HepG2 (cell line): Measurements from ENCODE around the gene PPIP5K1. TPM values are rescaled to one million over a fixed set of nuclear protein-coding genes. Genes with fewer than 3 reads are reported as not detected.

ENCODE experiments used
- ATAC-seq: fragments of 200-7000 bp; cut with Tn5 transposase; 3 replicates; pipeline ENCODE4 v1.9.1; 2020; ENCODE audit warnings: mild to moderate bottlenecking, moderate library complexity
- BruUV-seq: library from RNA; stranded (reverse); fragments of 400-500 nt; replicated peaks from 2 replicates; lab custom pipeline; 2021; lab: Mats Ljungman, UMichigan
- CTCF ChIA-PET: fragments of 300-600 bp; formaldehyde crosslinking; extraction: SDS; loops from one replicate; lab custom pipeline; 2021; ENCODE audit warnings: low total read pairs, inconsistent platforms, low intra/inter-chr PET ratio; lab: Yijun Ruan, JAX
- POLR2A ChIA-PET: fragments of 350-600 bp; sonication (Branson Sonifier 250); formaldehyde crosslinking; loops from one replicate; lab custom pipeline; 2020; ENCODE audit warnings: antibody characterized with exemption, inconsistent platforms; lab: Yijun Ruan, JAX
- DNase-seq: peaks from one replicate; pipeline ENCODE4 v3.0.0-alpha.2; 2015; ENCODE audit warnings: low spot score
- FAIRE-seq: peaks from 3 replicates; lab custom pipeline; 2011; peaks lifted over from hg19 to GRCh38; lab: Jason Lieb, UNC
- H2AFZ ChIP-seq: one replicate; pipeline ENCODE4 v1.6.1; 2011; ENCODE audit warnings: low read length, inconsistent platforms
- H3K27ac ChIP-seq: fragments of 300-600 bp; 3 replicates; pipeline ENCODE4 v1.8.0; 2011; ENCODE audit warnings: mixed run types, mild to moderate bottlenecking, mixed read lengths, low read length, inconsistent platforms; ENCODE audit not compliant: insufficient read depth; ENCODE audit errors: extremely low read length
- H3K27me3 ChIP-seq, 2 experiments: fragments of 200-600 bp in 1 of 2; 2 replicates in 1 of 2; 3 replicates in 1 of 2; pipeline versions ENCODE4 v1.6.0 to v1.8.0; 2011; ENCODE audit warnings: low read length in 2 of 2, mild to moderate bottlenecking in 2 of 2, moderate library complexity in 2 of 2, inconsistent platforms in 1 of 2; ENCODE audit not compliant: insufficient read depth in 2 of 2, control insufficient read depth in 1 of 2
- H3K36me3 ChIP-seq, 2 experiments: fragments of 200-600 bp in 1 of 2; replicated peaks in 1 of 2; 2 replicates in 1 of 2; 3 replicates in 1 of 2; pipeline versions ENCODE4 v1.5.1 to v1.8.0; 2011; ENCODE audit warnings: low read length in 2 of 2, inconsistent platforms in 1 of 2; ENCODE audit not compliant: insufficient read depth in 2 of 2, control insufficient read depth in 1 of 2
- H3K4me1 ChIP-seq: 2 replicates; pipeline ENCODE4 v1.5.1; 2012; ENCODE audit warnings: low read length, inconsistent platforms; ENCODE audit not compliant: insufficient read depth
- H3K4me2 ChIP-seq: 2 replicates; pipeline ENCODE4 v1.6.0; 2011; ENCODE audit warnings: low read depth, low read length, inconsistent platforms
- H3K4me3 ChIP-seq, 3 experiments: fragments of 200-600 bp in 1 of 3; sonication (generic), shearing (Covaris generic) in 1 of 3; replicated peaks in 1 of 3; 2 replicates each; pipeline ENCODE4 v1.5.1; 2011 to 2016; ENCODE audit warnings: low read length in 3 of 3, inconsistent platforms in 2 of 3, low read depth in 2 of 3, mild to moderate bottlenecking in 2 of 3, control low read depth in 1 of 3, mixed read lengths in 1 of 3; ENCODE audit not compliant: insufficient read depth in 1 of 3
- H3K79me2 ChIP-seq: one replicate; pipeline ENCODE4 v1.6.1; 2011; ENCODE audit warnings: low read length, inconsistent platforms; ENCODE audit not compliant: insufficient read depth
- H3K9ac ChIP-seq: 2 replicates; pipeline ENCODE4 v1.6.0; 2011; ENCODE audit warnings: mild to moderate bottlenecking, low read depth, low read length, inconsistent platforms; ENCODE audit not compliant: insufficient read depth
- H3K9me3 ChIP-seq: 2 replicates; pipeline ENCODE4 v1.5.1; 2012; ENCODE audit warnings: mild to moderate bottlenecking, low read length
- H4K20me1 ChIP-seq: 2 replicates; pipeline ENCODE4 v1.6.0; 2011; ENCODE audit warnings: inconsistent platforms, mild to moderate bottlenecking, low read length, moderate library complexity; ENCODE audit not compliant: insufficient read depth
- GABPA ChIP-seq, 2 experiments: IDR thresholded peaks; 2 replicates each; pipeline ENCODE4 v1.6.1; 2011 to 2016; ENCODE audit warnings: low read depth in 2 of 2, low read length in 1 of 2, missing biosample characterization in 1 of 2, missing genetic modification characterization in 1 of 2
- GATAD2A ChIP-seq: IDR thresholded peaks from 2 replicates; pipeline ENCODE4 v1.6.1; 2016
- HNRNPK ChIP-seq: fragments of 200-400 bp; formaldehyde crosslinking; IDR thresholded peaks from 2 replicates; pipeline ENCODE4 v1.6.1; 2018; ENCODE audit warnings: low read length, low read depth, moderate library complexity, mild to moderate bottlenecking; ENCODE audit not compliant: poor library complexity, severe bottlenecking
- KDM5B ChIP-seq: sonication (generic); formaldehyde crosslinking; IDR thresholded peaks from 2 replicates; pipeline ENCODE4 v1.4.0; 2020; ENCODE audit warnings: missing genetic modification reagents, mild to moderate bottlenecking, borderline replicate concordance
- KLF9 ChIP-seq: IDR thresholded peaks from 2 replicates; pipeline ENCODE4 v1.6.1; 2016; ENCODE audit warnings: low read depth
- MED13 ChIP-seq: sonication (generic); formaldehyde crosslinking; IDR thresholded peaks from 2 replicates; pipeline ENCODE4 v1.5.0; 2020; ENCODE audit warnings: missing genetic modification reagents
- NR3C1 ChIP-seq: sonication (generic); formaldehyde crosslinking; IDR thresholded peaks from 2 replicates; pipeline ENCODE4 v1.4.0; 2020; ENCODE audit warnings: missing genetic modification reagents
- RFX1 ChIP-seq: fragments of 450-650 bp; IDR thresholded peaks from 2 replicates; pipeline ENCODE4 v1.6.1; 2017
- SRSF4 ChIP-seq: fragments of 200-400 bp; formaldehyde crosslinking; IDR thresholded peaks from one replicate; pipeline ENCODE4 v1.6.1; 2018; ENCODE audit warnings: mild to moderate bottlenecking, low read depth, low read length, moderate library complexity; ENCODE audit not compliant: poor library complexity, severe bottlenecking
- TCF12 ChIP-seq, 2 experiments: fragments of 450-650 bp in 1 of 2; sonication (generic) in 1 of 2; formaldehyde crosslinking in 1 of 2; IDR thresholded peaks; 2 replicates each; pipeline versions ENCODE4 v1.6.1 to v1.8.0; 2017 to 2022; ENCODE audit warnings: antibody characterized with exemption in 1 of 2, mild to moderate bottlenecking in 1 of 2, missing genetic modification reagents in 1 of 2, moderate library complexity in 1 of 2
- ZBTB1 ChIP-seq: sonication (generic); formaldehyde crosslinking; IDR thresholded peaks from 2 replicates; pipeline ENCODE4 v1.4.0; 2020; ENCODE audit warnings: missing genetic modification reagents, borderline replicate concordance
- WGBS: methylation state at CpG from one replicate; pipeline ENCODE4 v1.1.6; 2017; ENCODE audit warnings: low lambda C conversion rate; 5-methylcytosine and 5-hydroxymethylcytosine counted together
- in situ Hi-C: cut with HindIII; loops from 2 replicates; pipeline ENCODE4 v1.10.0; 2017; ENCODE audit warnings: low pct_unique_long_range_greater_than_20kb; ENCODE audit not compliant: extremely low pct_ligation_motif_present
- intact Hi-C: fragments of 100-400 bp; cut with micrococcal nuclease; formaldehyde crosslinking; loops from one replicate; pipeline ENCODE4 v1.10.0; 2022; ENCODE audit not compliant: unreplicated experiment
- polyA plus RNA-seq, 8 experiments: library from polyadenylated mRNA; depleted of rRNA in 3 of 8; stranded (reverse) in 7 of 8; unstranded in 1 of 8; fragments of >200 nt; fragmentation: Illumina TruSeq in 4 of 8; extraction: Trizol in 4 of 8; gene quantifications; 2 replicates each; pipeline versions ENCODE4 v1.2.1 to v1.2.3, GENCODE V29; 2011 to 2016; ENCODE audit warnings: low read depth in 4 of 8, missing spikeins in 1 of 8, mixed read lengths in 1 of 8; ENCODE audit not compliant: insufficient read depth in 1 of 8
- total RNA-seq, 5 experiments: library from RNA; depleted of rRNA; stranded (reverse); fragments of >200 nt; fragmentation: Illumina TruSeq; extraction: Trizol; gene quantifications; 2 replicates each; pipeline ENCODE4 v1.2.3, GENCODE V29; 2016; ENCODE audit warnings: low read depth in 1 of 5

PPIP5K1 gene
- total and polyA plus RNA-seq, 2 of the 13 experiments (the other 11 are each of a cell fraction or from before 2014, with no cell fraction given) = 9.9 to 10.9 TPM

- Histone ChIP-seq H3K9me3 (no peaks in the 10 kb centered on the region), H3K27ac (no peak overlapping the region), H3K79me2 (peaks cover 4% of the 10 kb centered on the region), H3K4me2 (no peak overlapping the region), H3K27me3 (no peaks in the 10 kb centered on the region; a peak in 1 of 5 replicates), H3K9ac (no peak overlapping the region), H3K4me3 (no peak overlapping the region), H4K20me1 (no peaks in the 10 kb centered on the region), H3K4me1 (peaks cover 14% of the 10 kb centered on the region), H3K36me3 (peaks cover 0 to 5% of the 10 kb centered on the region in 2 experiments; a peak in 3 of 5 replicates), H2AFZ (no peak overlapping the region)
- BruUV-seq = no TSS peak
- FAIRE-seq (no peak), DNase-seq (no peak), ATAC-seq (no peak)
- intact Hi-C loops (no loop called here), in situ Hi-C loops (no loop called here)
- CTCF ChIA-PET = no interaction called here
- POLR2A ChIA-PET = no interaction called here
- WGBS = 95% methylated on average over 2 of the region's 3 CpGs
- TF ChIP-seq RFX1 = no peak
- no peak for TF ChIP-seq MED13 (CRISPR knock-in tag)
- TF ChIP-seq GABPA (IDR thresholded peaks at IDR 0.05; ENCODE audit: low read depth, low read length) = no peak
- TF ChIP-seq GABPA (CRISPR knock-in tag; IDR thresholded peaks at IDR 0.05; ENCODE audit: low read depth) = no peak
These were observed 101.2 kb downstream of the PPIP5K1 start for GRCh38 chr15:43488790-43489189.

GRCh38 chr15:43487271-43487895 lies 102.6 kb downstream of the PPIP5K1 start:
- POLR2A ChIA-PET = no interaction called here
- CTCF ChIA-PET = no interaction called here
- 91% methylated on average over 6 of the region's 6 CpGs for WGBS

More at GRCh38 chr15:43487271-43487895, 102.6 kb downstream of the PPIP5K1 start:
- intact Hi-C loops = no loop called here
- H3K27me3 ChIP-seq = no peaks in the 10 kb centered on the region
- no peak for TF ChIP-seq SRSF4
- TF ChIP-seq HNRNPK = no peak
- TF ChIP-seq TCF12 (IDR thresholded peaks at IDR 0.05) = no peak
- TF ChIP-seq TCF12 (CRISPR knock-in tag; IDR thresholded peaks at IDR 0.05) = no peak
- TF ChIP-seq NR3C1 = no peak
- TF ChIP-seq GATAD2A = no peak
- TF ChIP-seq KDM5B = no peak
- no peak for TF ChIP-seq ZBTB1
- TF ChIP-seq KLF9 (CRISPR knock-in tag) = no peak
- TF ChIP-seq, all 625 proteins: peak for 0
- Histone ChIP-seq H3K4me3 (no peak overlapping the region), H3K9ac (no peak overlapping the region), H3K9me3 (no peaks in the 10 kb centered on the region), H3K4me1 (peaks cover 10% of the 10 kb centered on the region), H3K4me2 (no peak overlapping the region), H4K20me1 (no peaks in the 10 kb centered on the region), H3K79me2 (peaks cover 3% of the 10 kb centered on the region), H3K36me3 (peaks cover 0 to 8% of the 10 kb centered on the region in 2 experiments; a peak in 3 of 5 replicates), H2AFZ (no peak overlapping the region), H3K27ac (no peak overlapping the region)
- no peak for ATAC-seq
- DNase-seq = no peak
- in situ Hi-C loops = no loop called here
- FAIRE-seq = no peak
- BruUV-seq = no TSS peak
